Stimulated activated CD8-positive, alpha-beta memory T cell treated with anti-CD3 and anti-CD28 coated beads, Interleukin-15, amount 100 ng/mL, for 4 hours (primary cell): ENCODE data around the gene FOXC2.

Experiments used
- DNase-seq, 2 donors: peaks; one replicate each; pipeline ENCODE4 v3.0.0-alpha.2; 2020; ENCODE audit warnings: low read depth in 2 of 2

FOXC2 gene

GRCh38 chr16:86566601-86566965 is at the start of gene FOXC2:
Gene FOXC2 (plus strand): TSS chr16:86566829. CDS start chr16:86567336, 507 bp downstream.
- DNase-seq = no peak

GRCh38 chr16:86517033-86517432 is 49.6 kb upstream of the FOXC2 start:
- no peak for DNase-seq

GRCh38 chr16:86517652-86518258 is 48.9 kb upstream of the FOXC2 start:
- no peak for DNase-seq

GRCh38 chr16:86519007-86519648 is 47.5 kb upstream of the FOXC2 start:
- no peak for DNase-seq

DNA sequence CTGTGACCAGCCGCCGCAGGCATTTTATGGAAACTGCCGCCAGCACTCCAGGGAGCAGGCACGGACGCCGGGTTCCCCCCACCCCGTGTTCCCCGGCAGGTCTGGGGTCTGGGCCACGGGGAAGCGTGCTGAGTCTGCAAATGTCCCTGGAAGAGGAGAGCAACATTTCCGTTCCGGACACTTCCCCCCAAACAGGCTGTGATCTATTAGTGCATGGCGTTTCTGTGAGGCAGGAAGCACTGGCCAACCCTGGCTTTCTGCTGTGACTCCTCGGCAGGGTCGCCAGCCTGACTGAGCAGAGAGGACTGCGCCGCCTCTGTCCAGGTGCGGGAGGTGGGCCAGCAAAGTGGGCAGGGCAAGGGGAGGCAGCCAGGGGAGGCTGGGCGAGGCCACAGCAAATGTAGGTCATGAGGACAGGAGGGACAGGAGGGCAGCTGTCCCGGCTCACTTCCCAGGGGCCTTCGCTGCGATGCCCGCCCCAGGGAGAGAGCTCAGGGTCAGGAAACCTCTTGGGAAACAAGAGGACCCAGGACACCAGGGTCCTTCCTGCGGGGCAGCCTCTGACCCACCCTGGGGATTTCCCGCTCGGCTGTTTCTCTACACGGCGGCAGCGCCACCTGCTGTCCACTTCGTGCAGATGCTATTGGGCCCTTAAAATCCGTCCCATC is 46.8 kb upstream of the FOXC2 start:
- DNase-seq = peak; percentile 15 to 34

- DNase-seq = no peak
Measured at GRCh38 chr16:86520317-86521210, 46.1 kb upstream of the FOXC2 start.

DNA sequence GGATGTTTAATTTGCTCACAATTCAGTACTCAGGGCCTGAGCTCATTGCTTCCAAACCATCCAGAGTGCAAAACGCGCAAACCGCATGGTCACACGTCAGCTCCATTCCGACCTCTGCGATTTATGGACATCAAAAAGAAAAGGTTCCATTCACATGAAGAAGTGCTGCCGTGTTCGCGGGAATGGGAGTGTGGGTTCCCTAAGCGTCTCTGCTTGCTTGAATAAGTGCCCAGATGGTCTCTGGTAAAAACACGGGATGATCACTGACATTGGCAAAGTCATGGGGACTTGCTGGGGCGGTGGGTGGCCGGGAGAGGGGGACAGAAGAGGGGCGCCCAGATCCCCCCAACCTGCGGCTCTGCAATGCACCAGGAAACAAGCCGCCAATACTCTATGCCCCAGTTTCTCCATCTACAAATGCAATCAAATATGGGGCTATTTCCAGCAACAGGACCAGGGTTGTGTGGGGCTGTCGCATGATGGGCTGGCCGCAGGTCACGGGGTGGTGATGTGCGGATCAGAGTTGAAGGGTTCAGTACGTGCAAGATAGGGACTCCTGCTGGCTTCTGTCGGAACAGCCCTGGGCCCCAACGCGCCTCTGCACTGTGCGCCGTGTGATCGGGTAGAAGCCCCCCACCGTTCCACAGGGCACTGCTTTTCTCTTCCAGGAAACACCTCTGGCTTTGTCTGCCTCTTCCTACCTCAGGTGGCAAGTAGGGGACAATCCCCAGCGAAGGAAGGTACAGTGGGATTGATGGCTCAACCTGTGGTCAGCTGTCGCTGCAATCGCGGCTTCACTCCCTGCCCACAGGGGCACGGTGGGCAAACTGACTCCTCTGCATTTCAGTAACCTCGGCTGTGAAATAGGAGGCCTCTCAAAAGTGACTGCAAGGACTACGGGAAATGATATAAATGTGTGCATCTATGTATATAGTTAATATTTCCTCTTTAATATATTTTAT is 45.1 kb upstream of the FOXC2 start:
- no peak for DNase-seq

DNA sequence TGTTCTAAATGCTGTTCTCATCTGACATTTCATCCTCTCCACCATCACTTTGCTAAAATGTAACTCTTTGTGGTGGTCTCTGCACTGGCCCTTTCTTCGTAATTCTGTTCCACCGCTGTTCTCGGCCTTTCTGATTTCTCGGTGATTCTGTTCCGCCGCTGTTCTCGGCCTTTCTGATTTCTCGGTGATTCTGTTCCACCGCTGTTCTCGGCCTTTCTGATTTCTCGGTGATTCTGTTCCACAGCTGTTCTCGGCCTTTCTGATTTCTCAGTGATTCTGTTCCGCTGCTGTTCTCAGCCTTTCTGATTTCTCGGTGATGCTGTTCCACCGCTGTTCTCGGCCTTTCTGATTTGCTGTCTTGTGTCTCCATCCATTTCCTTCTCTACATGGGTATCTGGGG is 44.0 kb upstream of the FOXC2 start:
- DNase-seq = no peak

DNA sequence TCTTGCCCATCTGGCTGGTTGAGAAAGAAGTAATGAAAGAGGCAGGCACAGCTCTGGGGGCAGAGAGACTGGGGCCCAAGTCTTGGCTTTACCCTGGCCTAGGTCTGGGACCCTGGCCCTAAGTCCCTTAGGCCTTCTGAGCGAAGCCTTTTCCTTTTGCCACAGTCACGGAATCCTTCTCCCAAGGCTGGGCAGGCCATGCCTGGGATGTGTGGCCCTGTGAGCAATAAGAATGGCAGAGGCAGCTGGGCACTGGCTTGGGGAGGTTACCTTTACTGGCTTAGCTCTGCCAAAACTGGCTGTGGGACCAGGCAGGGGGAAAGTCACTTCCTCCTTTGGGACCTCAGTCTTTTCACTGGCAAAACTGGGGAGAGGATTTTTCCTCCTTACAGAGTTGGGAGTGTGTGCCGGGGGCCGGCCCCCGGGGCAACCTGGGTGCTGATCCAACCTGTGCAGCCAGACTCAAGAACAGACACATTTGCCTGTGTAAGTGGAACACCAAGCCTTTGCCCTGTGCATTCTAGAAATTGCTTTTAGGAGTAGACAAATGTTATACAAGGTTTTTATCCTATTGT is 43.4 kb upstream of the FOXC2 start:
- no peak for DNase-seq

DNA sequence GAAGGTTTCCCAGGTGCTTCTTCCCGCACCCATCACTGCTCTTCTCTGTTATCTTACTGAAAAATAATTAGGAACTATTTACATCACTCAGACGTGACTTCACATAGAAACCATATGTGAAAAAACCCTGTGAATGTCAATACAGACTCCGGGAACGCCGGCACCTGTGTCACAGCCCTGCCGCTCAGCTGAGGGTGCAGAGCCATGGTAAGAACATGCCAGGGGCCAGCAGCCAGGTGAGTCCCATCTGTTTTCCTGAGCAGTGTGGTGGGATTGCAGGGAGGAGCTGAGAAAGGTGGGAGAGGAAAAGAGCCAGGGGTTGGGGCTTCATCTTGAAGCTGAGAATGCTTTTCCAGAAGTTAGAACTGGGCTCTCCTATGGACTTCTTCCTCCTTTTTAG is 42.6 kb upstream of the FOXC2 start:
- no peak for DNase-seq

DNA sequence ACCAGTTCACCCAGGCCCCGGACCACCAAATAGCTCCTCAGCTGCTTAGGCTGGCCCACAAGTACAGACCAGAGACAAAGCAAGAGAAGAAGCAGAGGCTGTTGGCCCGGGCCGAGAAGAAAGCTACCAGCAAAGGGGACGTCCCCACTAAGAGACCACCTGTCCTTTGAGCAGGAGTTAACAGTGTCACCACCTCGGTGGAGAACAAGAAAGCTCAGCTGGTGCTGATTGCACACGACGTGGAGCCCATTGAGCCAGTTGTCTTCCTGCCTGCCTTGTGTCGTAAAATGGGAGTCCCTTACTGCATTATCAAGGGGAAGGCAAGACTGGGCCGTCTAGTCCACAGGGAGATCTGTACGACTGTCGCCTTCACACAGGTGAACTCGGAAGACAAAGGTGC is 40.9 kb upstream of the FOXC2 start:
- no peak for DNase-seq

GRCh38 chr16:86527366-86527765 is 39.3 kb upstream of the FOXC2 start:
- no peak for DNase-seq

DNA sequence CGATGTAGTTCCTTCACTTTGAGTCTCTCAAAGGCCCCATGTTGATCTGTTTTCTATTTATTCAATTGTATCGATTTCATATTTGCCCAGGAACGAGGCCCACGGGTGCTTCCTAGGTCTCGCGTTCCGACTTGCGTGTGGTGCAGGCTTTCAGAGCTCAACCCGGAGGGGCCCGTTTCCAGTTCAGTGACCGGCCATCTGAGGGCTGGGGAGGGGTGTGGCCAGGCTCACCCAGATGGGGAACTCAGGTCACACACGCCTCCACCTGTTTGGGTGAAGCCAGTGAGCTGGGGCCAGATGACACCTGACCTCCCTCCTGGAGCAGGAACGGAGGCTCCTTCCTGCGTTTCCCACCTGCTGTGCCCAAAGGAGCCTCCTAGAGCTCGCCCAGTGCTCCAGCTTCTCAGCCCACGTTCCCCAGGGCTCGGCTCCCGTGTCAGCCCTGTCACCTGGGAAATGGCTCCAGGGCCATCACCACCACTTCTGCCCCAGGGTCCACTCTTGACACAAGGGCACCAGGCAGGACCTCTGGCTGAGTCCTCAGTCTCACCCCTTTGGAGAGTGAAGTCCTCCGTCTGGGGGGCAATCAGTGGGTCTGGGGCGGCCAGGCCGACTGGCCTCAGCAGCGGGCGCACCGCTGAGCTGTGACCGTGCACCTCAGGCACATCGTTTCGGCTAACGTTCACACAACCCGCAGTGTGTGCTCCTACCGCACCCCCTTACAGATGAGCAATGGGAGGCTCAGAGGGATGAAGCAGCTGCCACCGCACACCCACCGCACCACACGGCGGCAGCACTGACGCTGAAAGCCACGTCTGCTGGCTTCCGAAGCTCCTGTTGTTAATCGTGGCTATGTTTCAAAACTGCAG is 38.3 kb upstream of the FOXC2 start:
- DNase-seq = no peak

GRCh38 chr16:86529160-86529559 is 37.5 kb upstream of the FOXC2 start:
- no peak for DNase-seq

DNA sequence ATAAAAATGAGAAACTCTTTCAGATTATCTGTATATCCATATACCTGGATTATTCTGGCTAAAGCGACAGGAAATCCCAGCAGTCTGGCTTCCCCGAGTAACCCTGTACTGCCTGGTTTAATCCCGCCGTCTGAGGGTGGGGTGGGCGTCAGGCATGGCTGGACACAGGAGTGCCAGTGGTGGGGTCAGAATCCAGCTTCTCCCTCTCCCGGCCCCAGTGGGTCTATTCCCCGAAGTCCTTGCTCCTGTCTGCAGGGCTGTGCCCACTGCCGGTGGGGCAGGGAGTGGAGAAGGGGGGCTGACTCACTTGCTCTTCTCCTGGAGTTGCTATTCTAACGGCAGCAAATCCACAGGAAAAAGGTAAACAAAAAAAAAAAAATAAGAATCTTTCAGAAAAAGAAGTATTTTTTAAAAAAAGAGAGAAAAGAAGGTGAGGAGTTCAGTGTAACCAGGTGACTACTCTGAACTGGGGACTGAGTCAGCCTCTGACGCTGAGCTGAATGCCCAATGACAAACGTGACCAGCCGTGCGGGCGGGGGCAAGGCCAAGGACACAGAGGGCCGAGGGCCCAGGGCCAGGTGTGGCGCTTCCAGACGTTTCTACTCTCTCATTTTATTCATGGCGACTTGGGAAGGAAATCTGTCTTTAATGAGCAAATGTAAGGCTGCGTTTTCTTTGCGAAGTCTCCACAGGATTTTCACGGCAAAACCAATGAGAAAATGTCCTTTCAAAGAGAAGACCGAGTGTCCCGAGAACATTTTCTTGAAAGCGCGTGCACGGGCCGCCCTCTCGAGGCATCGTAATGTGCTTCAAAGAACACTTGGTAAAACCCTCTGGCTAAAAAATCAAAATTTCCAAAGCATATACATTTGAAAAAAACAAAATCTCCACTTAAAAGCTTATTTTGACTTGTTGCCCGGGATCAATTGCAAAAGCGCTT is 36.1 kb upstream of the FOXC2 start:
- no peak for DNase-seq

GRCh38 chr16:86531191-86531545 is 35.5 kb upstream of the FOXC2 start:
- no peak for DNase-seq

DNA sequence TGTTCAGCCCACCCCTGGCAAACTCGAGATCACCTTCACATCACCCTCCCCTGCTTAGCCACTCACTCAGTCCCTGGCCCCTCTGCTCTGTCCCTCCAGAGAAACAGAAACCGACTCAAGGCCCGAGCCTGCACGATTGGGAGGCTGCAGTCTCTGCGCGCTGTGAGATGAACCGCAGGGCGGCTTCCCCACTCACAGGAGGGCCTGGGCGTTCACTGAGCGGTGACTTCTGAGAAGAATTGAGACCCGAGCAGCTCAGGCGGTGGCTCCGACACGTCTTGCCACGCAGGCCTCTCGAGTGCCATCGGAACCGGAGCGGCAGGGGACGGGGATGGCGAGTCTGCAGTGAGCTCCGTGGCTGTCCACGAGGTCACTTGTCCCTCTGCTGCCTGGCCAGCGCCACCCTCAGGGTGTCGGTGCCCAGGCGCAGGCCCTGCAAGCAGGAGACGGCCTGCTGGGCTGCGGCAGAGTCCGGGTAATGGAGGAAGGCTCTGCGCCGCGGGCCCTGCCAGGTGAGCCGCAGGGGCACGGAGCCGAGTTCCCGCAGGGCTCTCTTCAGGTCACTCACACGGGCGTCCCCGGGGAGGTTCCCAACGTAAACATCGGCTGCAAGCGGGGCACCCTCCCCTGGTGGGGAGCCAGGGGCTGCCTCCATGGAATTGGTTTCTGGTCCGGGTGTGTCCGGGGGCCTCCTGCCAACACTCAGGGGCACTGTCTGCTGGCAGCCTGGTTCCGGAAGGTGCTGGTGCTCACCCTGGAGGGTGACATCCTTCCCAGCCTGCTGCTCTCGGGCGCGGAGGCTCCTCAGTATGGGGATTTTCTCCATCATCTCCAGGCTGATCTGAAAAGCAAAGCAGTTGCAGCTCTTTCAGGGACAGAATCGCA is 34.7 kb upstream of the FOXC2 start:
- no peak for DNase-seq

GRCh38 chr16:86532526-86532815 is 34.2 kb upstream of the FOXC2 start:
- DNase-seq = no peak
